ENCODE measurements around the gene KRT28. TPM values are rescaled to one million over a fixed set of nuclear protein-coding genes. Genes with fewer than 3 reads are reported as not detected.

KRT28 gene
- total and polyA plus RNA-seq, 2 of the 8 experiments (the other 6 are each of a cell fraction or from before 2014, with no cell fraction given) = not detected

GRCh38 chr17:40843242-40843641 is 43.5 kb upstream of the KRT28 start:
- no peak overlapping the region for H3K14ac ChIP-seq (ENCODE audit: insufficient read length)
- H3K9ac ChIP-seq (replicated peaks in 1 of 4; ENCODE audit: extremely low read depth in 1 of 4, low read depth in 3 of 4, low read length in 3 of 4) = no peak overlapping the region
- no peak overlapping the region for H2BK5ac ChIP-seq (ENCODE audit: low read depth, low read length)
- no peaks in the 10 kb centered on the region for H3K23me2 ChIP-seq (ENCODE audit: low read depth, low read length)
- TF ChIP-seq BCL11A (IDR thresholded peaks at IDR 0.05; ENCODE audit: low read depth in 2 of 2, low read length in 2 of 2) (no peak), RXRA (IDR thresholded peaks at IDR 0.05; ENCODE audit: insufficient read depth, low read depth, low read length) (no peak), CTBP2 (IDR thresholded peaks at IDR 0.05; ENCODE audit: borderline replicate concordance, insufficient read depth, insufficient read length, low read length) (no peak), POLR2A (IDR thresholded peaks at IDR 0.05; ENCODE audit: control extremely low read depth in 1 of 2, low read depth in 2 of 2, low read length in 2 of 2) (no peak), CBX5 (IDR thresholded peaks at IDR 0.05; ENCODE audit: low read depth, low read length) (no peak), NANOG (IDR thresholded peaks at IDR 0.05; ENCODE audit: insufficient read depth, low read depth, low read length, poor library complexity, severe bottlenecking) (no peak), HDAC6 (IDR thresholded peaks at IDR 0.05; ENCODE audit: low read depth, low read length) (no peak), SIN3A (conservative IDR thresholded peaks at IDR 0.05 in 1 of 2, IDR thresholded peaks at IDR 0.05 in 1 of 2; ENCODE audit: low read depth in 1 of 2, low read length in 2 of 2) (no peak)
- TF ChIP-seq, protein P1, sequence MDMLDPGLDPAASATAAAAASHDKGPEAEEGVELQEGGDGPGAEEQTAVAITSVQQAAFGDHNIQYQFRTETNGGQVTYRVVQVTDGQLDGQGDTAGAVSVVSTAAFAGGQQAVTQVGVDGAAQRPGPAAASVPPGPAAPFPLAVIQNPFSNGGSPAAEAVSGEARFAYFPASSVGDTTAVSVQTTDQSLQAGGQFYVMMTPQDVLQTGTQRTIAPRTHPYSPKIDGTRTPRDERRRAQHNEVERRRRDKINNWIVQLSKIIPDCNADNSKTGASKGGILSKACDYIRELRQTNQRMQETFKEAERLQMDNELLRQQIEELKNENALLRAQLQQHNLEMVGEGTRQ (IDR thresholded peaks at IDR 0.05; ENCODE audit: low read length) = no peak
- TF ChIP-seq, protein P2, sequence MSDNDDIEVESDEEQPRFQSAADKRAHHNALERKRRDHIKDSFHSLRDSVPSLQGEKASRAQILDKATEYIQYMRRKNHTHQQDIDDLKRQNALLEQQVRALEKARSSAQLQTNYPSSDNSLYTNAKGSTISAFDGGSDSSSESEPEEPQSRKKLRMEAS (IDR thresholded peaks at IDR 0.05) = no peak
- H2AK5ac ChIP-seq (ENCODE audit: low read depth, low read length) = no peak overlapping the region
- H3K4me1 ChIP-seq (replicated peaks in 1 of 4; ENCODE audit: control insufficient read depth in 3 of 4, insufficient read depth in 4 of 4, low read length in 3 of 4) = no peaks in the 10 kb centered on the region; a peak in 1 of 7 replicates
- CTCF ChIA-PET (ENCODE audit: partially characterized antibody) = interaction anchor here (0.6 to 2.3 kb wide), 6 partner anchors 13 to 820 kb away, joined by 3 to 7 read pairs (median 4); no protein-coding TSS in a partner anchor
- no peak for DNase-seq (ENCODE audit: low read depth in 1 of 2, low spot score in 2 of 2)
- H3K4me3 ChIP-seq (ENCODE audit: extremely low read depth in 1 of 4, insufficient read depth in 2 of 4, low read depth in 3 of 4, low read length in 4 of 4) = no peak overlapping the region
- FAIRE-seq = no peak
- H2BK15ac ChIP-seq (ENCODE audit: low read length) = no peak overlapping the region
- H2AFZ ChIP-seq (ENCODE audit: low read length) = no peak overlapping the region
- no peak overlapping the region for H4K5ac ChIP-seq (ENCODE audit: insufficient read length, low read depth, low read length)
- POLR2A ChIA-PET (ENCODE audit: partially characterized antibody) = interaction anchor here (1.4 kb wide), 1 partner anchor 25 kb away, joined by 3 read pairs; no protein-coding TSS in a partner anchor
- H3K4me2 ChIP-seq (ENCODE audit: insufficient read depth in 1 of 2, low read depth in 2 of 2, low read length in 2 of 2) = no peak overlapping the region
- no peak overlapping the region for H3K18ac ChIP-seq (ENCODE audit: extremely low read depth, low read length)
- no peak overlapping the region for H2BK12ac ChIP-seq (ENCODE audit: low read depth, low read length)
- H4K20me1 ChIP-seq (replicated peaks in 1 of 2; ENCODE audit: control insufficient read depth in 1 of 2, insufficient read depth in 2 of 2, low read length in 2 of 2) = peaks cover 0 to 2% of the 10 kb centered on the region in 2 experiments
- H3K79me1 ChIP-seq (ENCODE audit: low read depth, low read length) = no peaks in the 10 kb centered on the region
- WGBS, 2 experiments (ENCODE audit: extremely low coverage in 1 of 2, insufficient coverage in 1 of 2, insufficient read length in 1 of 2, insufficient replicate concordance in 2 of 2, low coverage in 1 of 2, low lambda C conversion rate in 2 of 2, missing lambda C conversion rate in 1 of 2) = 87% methylated on average over 2 of the region's 3 CpGs; no CpG with 5 or more reads in 1 of the 2 experiments
- no peak overlapping the region for H3K56ac ChIP-seq (replicated peaks; ENCODE audit: insufficient read length, low read depth, low read length)
- no peak overlapping the region for H3K4ac ChIP-seq (replicated peaks; ENCODE audit: insufficient read length, low read depth, low read length)
- no peak overlapping the region for H4K91ac ChIP-seq (replicated peaks; ENCODE audit: insufficient read length, low read length)
- no peak overlapping the region for H3K27ac ChIP-seq (ENCODE audit: low read depth, low read length)
- H4K8ac ChIP-seq (ENCODE audit: extremely low read depth, insufficient read depth, low read length) = no peak overlapping the region
- no peak overlapping the region for H2BK20ac ChIP-seq (ENCODE audit: low read length)
- H3K9me3 ChIP-seq (ENCODE audit: insufficient read depth in 2 of 2, low read depth in 1 of 2, low read length in 1 of 2) = no peaks in the 10 kb centered on the region
- H2BK120ac ChIP-seq (replicated peaks; ENCODE audit: low read depth, low read length) = no peak overlapping the region
- peaks cover 0 to 1% (median 0%) of the 10 kb centered on the region in 4 experiments; a peak in 1 of 7 replicates for H3K27me3 ChIP-seq (replicated peaks in 1 of 4; ENCODE audit: control insufficient read depth in 3 of 4, extremely low read depth in 1 of 4, insufficient read depth in 3 of 4, low read length in 3 of 4)
- H3K36me3 ChIP-seq (ENCODE audit: control insufficient read depth in 2 of 4, insufficient read depth in 4 of 4, low read length in 3 of 4) = no peaks in the 10 kb centered on the region
- no peaks in the 10 kb centered on the region for H3K79me2 ChIP-seq (ENCODE audit: control insufficient read depth in 1 of 2, insufficient read depth in 2 of 2, low read length in 2 of 2)
- H3K23ac ChIP-seq (ENCODE audit: insufficient read length) = no peak overlapping the region
